ENCODE measurements around the gene MRPS18A.

GRCh38 chr6:43687437-43688347 lies at the start of gene MRPS18A:
- TF ChIP-seq, protein P1, sequence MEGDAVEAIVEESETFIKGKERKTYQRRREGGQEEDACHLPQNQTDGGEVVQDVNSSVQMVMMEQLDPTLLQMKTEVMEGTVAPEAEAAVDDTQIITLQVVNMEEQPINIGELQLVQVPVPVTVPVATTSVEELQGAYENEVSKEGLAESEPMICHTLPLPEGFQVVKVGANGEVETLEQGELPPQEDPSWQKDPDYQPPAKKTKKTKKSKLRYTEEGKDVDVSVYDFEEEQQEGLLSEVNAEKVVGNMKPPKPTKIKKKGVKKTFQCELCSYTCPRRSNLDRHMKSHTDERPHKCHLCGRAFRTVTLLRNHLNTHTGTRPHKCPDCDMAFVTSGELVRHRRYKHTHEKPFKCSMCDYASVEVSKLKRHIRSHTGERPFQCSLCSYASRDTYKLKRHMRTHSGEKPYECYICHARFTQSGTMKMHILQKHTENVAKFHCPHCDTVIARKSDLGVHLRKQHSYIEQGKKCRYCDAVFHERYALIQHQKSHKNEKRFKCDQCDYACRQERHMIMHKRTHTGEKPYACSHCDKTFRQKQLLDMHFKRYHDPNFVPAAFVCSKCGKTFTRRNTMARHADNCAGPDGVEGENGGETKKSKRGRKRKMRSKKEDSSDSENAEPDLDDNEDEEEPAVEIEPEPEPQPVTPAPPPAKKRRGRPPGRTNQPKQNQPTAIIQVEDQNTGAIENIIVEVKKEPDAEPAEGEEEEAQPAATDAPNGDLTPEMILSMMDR (conservative IDR thresholded peaks at IDR 0.05 in 1 of 2, IDR thresholded peaks at IDR 0.05 in 1 of 2; ENCODE audit: extremely low read depth in 1 of 2, insufficient read depth in 1 of 2, low read depth in 1 of 2, low read length in 2 of 2) = no peak
- no peak for TF ChIP-seq EZH2 (IDR thresholded peaks at IDR 0.05; ENCODE audit: borderline replicate concordance, low read length)
